ENCODE measurements around the gene VOPP1. TPM values are rescaled to one million over a fixed set of nuclear protein-coding genes. Genes with fewer than 3 reads are reported as not detected.

The VOPP1 gene
- total and polyA plus RNA-seq, 7 donors, result 16.3 to 45.7 (median 29.7) TPM

DNA sequence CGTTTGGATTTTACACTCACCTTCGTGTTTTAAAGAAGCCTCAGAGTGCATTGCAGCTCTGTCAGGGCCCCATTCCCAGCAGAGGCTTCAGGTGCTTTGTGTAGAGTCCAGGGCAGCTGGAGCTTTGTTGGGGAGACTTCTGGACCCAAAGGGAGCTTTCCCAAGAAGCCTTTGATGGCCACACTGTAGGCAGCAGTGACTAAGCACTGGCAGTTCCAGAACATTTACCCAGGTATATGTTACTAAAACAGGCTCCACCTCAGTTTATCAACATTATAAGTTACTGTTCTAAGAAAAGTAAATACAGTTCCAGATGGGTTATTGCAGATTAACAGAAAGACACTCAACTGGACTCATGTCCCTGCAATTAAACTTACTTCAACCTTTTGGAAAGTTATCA lies 140.4 kb downstream of the VOPP1 start:
- no peak overlapping the region for H3K27ac ChIP-seq
- DNase-seq, result no peak
- H3K4me3 ChIP-seq, result no peak overlapping the region
- 35 to 49% (median 36%) methylated on average over 2 of the region's 2 CpGs for WGBS, 3 donors
- H3K9me3 ChIP-seq, result no peaks in the 10 kb centered on the region
- intact Hi-C loops (cut with DNase I), result loop anchor here (5.0 to 10.0 kb wide), 3 partner anchors 163 to 643 kb away; no protein-coding TSS in a partner anchor
- no peaks in the 10 kb centered on the region for H3K27me3 ChIP-seq (ENCODE audit: insufficient read depth in 3 of 3, low read length in 2 of 3)
- ATAC-seq, result no peak
- TF ChIP-seq, protein P1, sequence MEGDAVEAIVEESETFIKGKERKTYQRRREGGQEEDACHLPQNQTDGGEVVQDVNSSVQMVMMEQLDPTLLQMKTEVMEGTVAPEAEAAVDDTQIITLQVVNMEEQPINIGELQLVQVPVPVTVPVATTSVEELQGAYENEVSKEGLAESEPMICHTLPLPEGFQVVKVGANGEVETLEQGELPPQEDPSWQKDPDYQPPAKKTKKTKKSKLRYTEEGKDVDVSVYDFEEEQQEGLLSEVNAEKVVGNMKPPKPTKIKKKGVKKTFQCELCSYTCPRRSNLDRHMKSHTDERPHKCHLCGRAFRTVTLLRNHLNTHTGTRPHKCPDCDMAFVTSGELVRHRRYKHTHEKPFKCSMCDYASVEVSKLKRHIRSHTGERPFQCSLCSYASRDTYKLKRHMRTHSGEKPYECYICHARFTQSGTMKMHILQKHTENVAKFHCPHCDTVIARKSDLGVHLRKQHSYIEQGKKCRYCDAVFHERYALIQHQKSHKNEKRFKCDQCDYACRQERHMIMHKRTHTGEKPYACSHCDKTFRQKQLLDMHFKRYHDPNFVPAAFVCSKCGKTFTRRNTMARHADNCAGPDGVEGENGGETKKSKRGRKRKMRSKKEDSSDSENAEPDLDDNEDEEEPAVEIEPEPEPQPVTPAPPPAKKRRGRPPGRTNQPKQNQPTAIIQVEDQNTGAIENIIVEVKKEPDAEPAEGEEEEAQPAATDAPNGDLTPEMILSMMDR (IDR thresholded peaks at IDR 0.05), result no peak
- H3K36me3 ChIP-seq (ENCODE audit: insufficient read depth in 1 of 2, low read depth in 1 of 2), result peaks cover 0 to 17% of the 10 kb centered on the region in 2 donors
- H3K4me1 ChIP-seq, result no peaks in the 10 kb centered on the region

DNA sequence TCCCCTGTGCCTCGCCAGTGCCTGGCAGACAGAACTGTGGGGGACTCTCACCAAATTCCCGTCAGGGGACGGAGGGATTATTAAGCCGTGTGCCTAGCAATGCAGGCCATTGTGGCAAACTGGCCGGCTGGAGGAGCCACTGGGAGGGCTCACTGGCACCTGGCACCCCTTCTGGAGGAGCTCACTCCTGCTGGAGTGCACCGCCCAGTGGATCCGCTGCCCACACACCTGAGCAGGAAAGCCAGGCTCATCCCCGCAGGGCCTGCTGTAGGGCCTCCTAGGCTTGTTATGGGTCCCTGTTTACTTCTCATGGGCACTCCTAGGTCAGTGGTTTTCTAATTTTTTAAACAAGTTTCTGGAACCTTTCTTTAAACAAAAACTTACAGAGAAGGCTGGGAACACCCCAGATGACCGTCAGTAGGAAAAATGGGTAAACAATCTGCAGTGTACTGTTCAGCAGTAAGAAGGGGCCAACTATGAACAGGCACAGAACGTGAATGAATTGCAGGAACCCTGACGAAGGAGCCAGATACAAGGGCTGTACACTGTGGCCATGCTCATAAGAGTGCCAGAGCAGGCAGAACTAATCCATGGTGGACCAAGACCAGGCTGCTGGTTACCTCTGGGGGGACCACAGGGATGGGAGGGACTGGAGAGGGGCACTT lies 142.3 kb downstream of the VOPP1 start:
- no peak overlapping the region for H3K27ac ChIP-seq
- DNase-seq, result no peak
- intact Hi-C loops (cut with DNase I), result loop anchor here (5.0 to 10.0 kb wide), 3 partner anchors 165 to 645 kb away; no protein-coding TSS in a partner anchor
- ATAC-seq, result no peak
- H3K27me3 ChIP-seq (ENCODE audit: insufficient read depth in 3 of 3, low read length in 2 of 3), result no peaks in the 10 kb centered on the region
- peaks cover 3 to 31% of the 10 kb centered on the region in 2 donors for H3K36me3 ChIP-seq (ENCODE audit: insufficient read depth in 1 of 2, low read depth in 1 of 2)
- no peaks in the 10 kb centered on the region for H3K4me1 ChIP-seq
- TF ChIP-seq, protein P1 (IDR thresholded peaks at IDR 0.05), result no peak
- no peaks in the 10 kb centered on the region for H3K9me3 ChIP-seq
- no peak overlapping the region for H3K4me3 ChIP-seq
- WGBS, 3 donors, result 60 to 81% (median 61%) methylated on average over 11 of the region's 11 CpGs

DNA sequence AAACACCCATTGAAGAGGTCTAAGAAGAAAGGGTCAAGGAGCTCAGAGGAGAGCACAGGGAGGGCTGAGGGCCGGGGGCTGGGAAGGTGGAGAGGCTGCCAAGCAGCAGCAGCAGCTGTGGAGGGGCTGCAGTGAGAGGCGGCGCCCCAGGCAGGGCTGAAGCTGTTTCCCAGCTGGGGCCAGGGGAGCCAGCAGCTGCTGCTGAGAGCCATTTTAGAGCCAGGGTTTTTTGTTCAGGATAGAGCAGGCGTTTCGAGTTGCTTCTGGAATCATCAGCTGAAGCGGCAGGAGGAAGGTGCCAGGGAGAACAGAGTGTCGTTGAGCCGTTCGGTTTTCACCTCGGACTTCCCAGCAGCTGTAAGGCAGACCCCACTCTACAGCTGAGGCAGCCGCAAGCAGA lies 144.5 kb downstream of the VOPP1 start:
- 26 to 38% (median 37%) methylated on average over 10 to 11 of the region's 11 CpGs for WGBS, 3 donors
- Histone ChIP-seq H3K9me3 (no peaks in the 10 kb centered on the region), H3K27me3 (ENCODE audit: insufficient read depth in 3 of 3, low read length in 2 of 3) (no peaks in the 10 kb centered on the region), H3K27ac (no peak overlapping the region), H3K36me3 (ENCODE audit: insufficient read depth in 1 of 2, low read depth in 1 of 2) (peaks cover 3 to 31% of the 10 kb centered on the region in 2 donors), H3K4me1 (no peaks in the 10 kb centered on the region), H3K4me3 (peak overlapping the region; percentile 23)
- ATAC-seq (peak in 3 of 4 donors; percentile 14 to 55 (median 39)), DNase-seq (no peak)
- TF ChIP-seq, protein P1 (IDR thresholded peaks at IDR 0.05), result no peak
- intact Hi-C loops (cut with DNase I), result no loop called here

DNA sequence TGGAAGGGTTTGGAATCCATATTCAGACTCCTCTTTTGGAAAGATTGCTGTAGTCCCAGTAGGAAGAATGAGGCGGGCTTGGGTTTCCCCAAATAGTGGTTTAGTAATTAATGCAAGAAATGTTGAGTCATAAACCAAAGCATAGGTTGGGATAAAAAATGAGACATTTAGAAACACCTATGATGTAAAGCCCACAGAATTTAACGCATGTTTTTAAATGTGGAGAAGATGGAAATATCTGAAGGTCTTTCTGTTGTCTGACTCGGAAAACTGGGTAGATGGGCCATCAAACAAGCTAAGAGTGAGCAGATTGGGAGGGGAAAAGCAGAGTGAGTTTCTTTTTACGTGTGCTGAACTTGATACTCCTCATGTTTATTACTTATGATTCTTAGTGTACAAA lies 145.0 kb downstream of the VOPP1 start:
- no peak overlapping the region for H3K27ac ChIP-seq
- TF ChIP-seq, protein P1 (IDR thresholded peaks at IDR 0.05), result no peak
- H3K4me1 ChIP-seq, result no peaks in the 10 kb centered on the region
- DNase-seq, result no peak
- intact Hi-C loops (cut with DNase I), result no loop called here
- no peaks in the 10 kb centered on the region for H3K27me3 ChIP-seq (ENCODE audit: insufficient read depth in 3 of 3, low read length in 2 of 3)
- no peak overlapping the region for H3K4me3 ChIP-seq
- H3K36me3 ChIP-seq (ENCODE audit: insufficient read depth in 1 of 2, low read depth in 1 of 2), result peaks cover 3 to 27% of the 10 kb centered on the region in 2 donors
- no peak for ATAC-seq
- 57 to 83% (median 61%) methylated on average over 4 of the region's 4 CpGs for WGBS, 3 donors
- no peaks in the 10 kb centered on the region for H3K9me3 ChIP-seq

Data from psoas muscle (tissue), 8 donors.